Head of caudate nucleus (tissue), 42 donors: ENCODE results near the gene KLC4.
"Not testable (repeated sequence)": the region's sequence is repeated elsewhere in the genome, so short reads cannot be mapped to it uniquely, and the experiment has no call there.

Source experiments
- DNase-seq, 42 donors: peaks; one replicate each; pipeline versions ENCODE4 v3.0.0 to v3.0.0-alpha.2; 2020 to 2021; ENCODE audit warnings: mixed read lengths in 7 of 42
- intact Hi-C: fragments of 100-400 bp; cut with DNase I; formaldehyde crosslinking; loops from one replicate; pipeline ENCODE4 v1.15.0; 2022

KLC4 gene

GRCh38 chr6:43033496-43034189 lies 25.8 kb upstream of the KLC4 start:
- intact Hi-C loops, result no loop called here
- DNase-seq, result no peak

DNA sequence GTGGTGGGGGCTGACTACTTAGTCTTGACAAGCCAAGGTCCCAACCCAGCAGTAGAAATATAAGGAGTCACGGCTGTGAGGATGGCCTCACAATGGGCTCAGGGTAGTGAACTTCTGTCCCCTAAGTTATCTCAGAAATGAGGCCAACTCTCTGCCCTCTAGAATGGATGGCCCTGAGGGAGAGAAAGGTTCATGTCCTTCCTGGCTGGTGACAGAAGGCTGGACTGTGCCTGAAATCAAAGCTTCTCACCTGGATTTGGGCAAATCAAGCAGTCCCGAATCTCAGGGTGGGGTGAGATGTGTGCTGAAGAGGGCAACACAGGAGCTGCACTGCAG lies 25.3 kb upstream of the KLC4 start:
- DNase-seq, result no peak
- intact Hi-C loops, result no loop called here

DNA sequence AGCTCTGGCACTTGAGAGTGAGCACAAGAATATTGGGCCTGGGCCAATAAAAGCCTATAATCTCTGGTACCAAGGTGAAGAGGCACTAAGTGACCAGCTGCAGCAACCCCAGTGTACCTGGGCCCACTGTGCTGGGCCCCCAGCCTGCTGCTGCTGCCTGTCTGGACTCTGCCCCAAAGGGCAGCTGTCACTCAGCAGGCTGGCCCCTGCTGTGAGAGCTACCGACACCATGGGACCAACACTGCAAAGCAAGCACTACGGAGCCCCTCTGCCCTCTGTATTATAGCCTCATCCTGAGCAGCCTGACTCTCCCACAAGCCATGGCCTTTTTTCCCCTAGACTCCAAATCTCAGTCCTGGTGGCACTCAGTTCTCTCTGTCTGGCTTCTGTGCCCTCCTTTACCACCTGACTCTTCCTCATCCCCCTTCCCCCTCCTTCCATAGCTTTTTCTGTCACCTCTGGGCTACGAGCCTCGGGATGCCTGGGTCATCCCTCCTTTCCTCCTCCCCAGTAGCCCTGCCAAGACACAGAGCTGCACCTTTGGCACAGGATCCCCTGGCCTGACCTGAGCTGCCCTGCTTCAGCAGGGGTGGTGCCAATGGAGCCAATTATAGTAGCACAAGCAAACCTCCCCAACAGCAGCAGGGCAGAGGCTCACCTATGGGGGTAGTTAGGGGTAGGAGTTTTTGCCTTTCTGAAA lies 23.8 kb upstream of the KLC4 start:
- intact Hi-C loops, result no loop called here
- no peak for DNase-seq

GRCh38 chr6:43036712-43037111 lies 22.7 kb upstream of the KLC4 start:
- intact Hi-C loops, result no loop called here
- peak in 22 of 42 donors; percentile 14 to 76 (median 48) for DNase-seq

DNA sequence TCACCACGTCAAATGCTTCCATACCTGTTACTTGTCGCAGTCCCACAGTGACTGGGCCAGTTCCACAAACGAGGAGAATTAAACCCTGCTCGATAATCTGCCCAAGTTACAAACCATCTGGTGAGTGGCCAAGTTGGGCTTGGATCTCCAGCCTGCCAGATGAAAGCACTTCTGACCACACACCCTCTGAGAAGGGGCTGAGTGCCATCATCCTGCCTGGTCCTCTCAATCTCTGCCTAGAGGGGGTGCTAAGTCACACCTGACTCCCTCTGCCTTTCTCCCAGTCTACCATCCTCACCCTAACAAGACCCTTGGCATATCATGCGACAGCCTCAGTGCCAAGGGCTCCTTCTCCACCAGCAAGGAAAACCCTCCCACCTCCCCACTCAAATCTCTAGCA lies 22.2 kb upstream of the KLC4 start:
- intact Hi-C loops, result no loop called here
- no peak for DNase-seq

DNA sequence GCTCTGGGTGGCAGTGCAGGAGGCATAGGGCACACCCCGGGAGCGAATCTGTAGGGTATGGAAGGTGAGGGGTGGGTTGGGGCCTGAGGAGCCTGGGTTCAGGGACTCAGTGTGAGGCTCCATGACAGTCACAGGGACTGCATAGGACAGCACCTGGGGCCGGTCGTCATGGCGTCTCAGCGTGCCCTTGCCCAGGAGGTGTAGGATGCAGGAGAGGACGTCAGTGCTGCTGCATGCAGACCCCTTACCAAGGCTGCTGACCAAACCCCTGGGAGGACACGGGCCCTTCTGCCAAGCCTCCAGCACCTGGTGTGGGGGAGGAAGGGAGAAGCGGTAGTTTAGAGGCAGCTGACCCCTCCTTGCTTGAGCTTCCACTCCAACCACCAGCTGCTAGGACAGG lies 21.7 kb upstream of the KLC4 start:
- intact Hi-C loops, result no loop called here
- DNase-seq, result no peak

GRCh38 chr6:43038727-43039126 lies 20.7 kb upstream of the KLC4 start:
- DNase-seq, result no peak
- intact Hi-C loops, result no loop called here

- intact Hi-C loops, result no loop called here
These were observed 18.7 kb upstream of the KLC4 start for GRCh38 chr6:43040542-43041257.

DNA sequence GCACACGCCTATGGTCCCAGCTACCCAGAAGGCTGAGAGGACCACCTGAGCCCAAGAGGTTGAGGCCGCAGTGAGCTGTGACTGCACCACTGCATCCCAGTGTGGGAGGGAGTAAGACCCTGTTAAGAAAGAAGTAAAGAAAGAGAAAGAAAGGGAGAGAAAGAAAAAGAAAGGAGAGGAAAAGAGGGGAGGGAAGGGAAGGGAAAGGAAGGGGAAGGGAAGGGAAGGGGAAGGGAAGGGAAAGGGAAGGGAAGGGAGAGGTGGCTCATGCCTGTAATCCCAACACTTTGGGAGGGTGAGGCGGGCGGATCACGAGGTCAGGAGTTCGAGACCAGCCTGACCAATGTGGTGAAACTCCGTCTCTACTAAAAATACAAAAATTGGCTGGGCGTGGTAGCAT lies 18.0 kb upstream of the KLC4 start:
- DNase-seq, intact Hi-C loops: not testable (repeated sequence)

More at GRCh38 chr6:43040542-43041257, 18.7 kb upstream of the KLC4 start:
- no peak for DNase-seq

DNA sequence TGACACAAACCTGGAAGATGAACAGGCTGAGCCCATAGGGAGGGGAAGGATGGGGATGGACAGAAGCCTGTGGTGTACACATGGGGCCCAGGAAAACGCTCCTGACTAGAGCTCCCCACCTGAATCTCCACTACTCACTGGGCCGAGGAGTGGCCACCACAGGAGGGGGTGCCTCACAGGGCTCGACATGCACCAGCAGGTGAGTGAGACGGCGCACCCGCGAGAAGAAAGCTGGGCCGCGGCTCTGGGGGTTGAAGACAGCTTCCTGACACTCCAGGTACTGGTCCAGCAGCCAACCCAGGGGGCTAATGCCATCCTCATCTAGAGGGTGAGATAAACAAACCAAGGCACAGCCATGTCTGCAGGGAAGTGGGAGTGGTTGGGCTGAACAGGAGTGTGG lies 16.1 kb upstream of the KLC4 start:
- intact Hi-C loops, result no loop called here
- DNase-seq, result no peak

DNA sequence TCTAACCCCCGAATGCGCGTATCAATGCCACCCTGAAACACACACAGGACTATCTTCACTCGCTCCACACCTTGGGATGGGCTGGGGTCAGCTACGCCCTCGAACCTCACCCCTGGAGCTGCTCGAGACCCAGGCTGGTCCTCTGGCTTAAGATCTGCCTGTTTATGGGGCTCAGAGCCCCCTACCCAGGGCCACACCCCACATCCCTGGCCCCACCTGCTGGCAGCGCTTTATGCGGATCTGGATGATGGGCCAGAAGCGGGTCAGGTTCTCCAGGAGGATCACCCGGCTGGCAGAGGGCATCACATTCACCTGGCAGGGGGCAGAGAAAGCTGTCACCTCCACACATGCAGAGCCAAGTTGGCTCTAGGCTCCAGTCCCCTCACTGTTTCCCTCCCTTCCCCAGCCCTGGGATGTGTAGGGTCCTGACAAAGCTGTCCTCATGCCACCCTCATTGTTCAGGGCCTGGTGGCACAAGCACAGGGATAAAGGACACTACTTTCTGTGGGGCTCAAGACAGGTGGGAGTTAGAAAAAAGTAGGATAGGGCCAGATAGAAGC lies 14.0 kb upstream of the KLC4 start:
- DNase-seq, result no peak
- intact Hi-C loops, result no loop called here

DNA sequence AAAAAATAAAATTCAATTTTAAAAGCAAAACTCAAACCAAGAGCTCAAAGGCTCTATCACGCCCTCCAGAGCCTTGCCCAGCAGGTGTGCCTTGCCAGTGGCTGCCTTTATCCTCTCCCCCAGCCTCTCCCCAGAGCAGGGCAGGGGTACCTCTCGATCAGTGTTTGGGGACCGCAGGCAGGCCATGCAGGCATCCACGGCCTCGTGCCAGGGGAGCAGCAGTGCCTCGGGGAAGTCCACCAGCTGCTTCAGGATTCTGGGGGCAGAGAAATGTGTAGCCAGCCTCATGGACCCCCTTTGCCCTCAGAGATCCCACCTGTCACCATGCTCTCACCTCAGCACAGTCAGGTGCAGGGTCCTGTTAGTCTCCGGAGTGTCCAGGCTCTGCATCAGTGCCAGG lies 11.4 kb upstream of the KLC4 start:
- no peak for DNase-seq
- intact Hi-C loops, result no loop called here

GRCh38 chr6:43050981-43051380 lies 8.4 kb upstream of the KLC4 start:
- intact Hi-C loops, result no loop called here
- no peak for DNase-seq

- DNase-seq, result no peak
- intact Hi-C loops, result no loop called here
These were observed 7.1 kb upstream of the KLC4 start for GRCh38 chr6:43052225-43052841.

DNA sequence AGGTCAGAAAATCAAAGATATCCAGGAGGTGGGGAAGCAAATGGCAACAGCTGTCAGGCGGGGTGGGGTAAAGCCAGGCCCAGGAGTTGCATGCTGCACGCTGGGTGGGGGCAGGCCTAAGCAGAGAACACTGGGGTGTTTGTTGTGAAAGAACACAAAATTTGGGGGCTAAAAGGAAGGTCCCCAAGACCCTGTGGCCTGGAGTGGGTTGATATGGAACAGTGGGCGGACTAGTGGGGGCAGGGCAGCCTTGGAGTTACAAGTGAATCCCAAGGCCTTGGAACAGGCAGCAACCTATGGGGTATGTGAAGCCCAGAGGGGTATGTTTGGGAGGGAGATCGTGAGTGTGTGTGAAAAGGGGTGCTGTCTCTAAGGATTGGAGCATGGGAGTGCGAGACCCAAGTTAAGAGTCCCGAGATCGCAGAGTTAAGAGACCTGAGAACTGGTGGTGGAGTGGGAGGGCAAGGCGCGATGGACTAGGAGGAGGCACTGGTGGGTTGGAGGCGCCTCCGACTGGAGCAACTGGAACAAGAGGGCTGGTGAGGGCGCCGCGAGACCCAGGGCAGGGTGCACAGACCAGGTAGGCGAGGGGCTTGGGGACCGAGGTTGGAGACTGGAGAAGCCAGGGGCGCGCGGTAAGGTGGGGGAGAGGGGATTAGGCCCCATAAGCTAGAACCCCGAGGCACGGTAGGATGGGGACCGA lies 6.4 kb upstream of the KLC4 start:
- DNase-seq, result peak in 25 of 42 donors; percentile 8 to 55 (median 30)
- intact Hi-C loops, result no loop called here

DNA sequence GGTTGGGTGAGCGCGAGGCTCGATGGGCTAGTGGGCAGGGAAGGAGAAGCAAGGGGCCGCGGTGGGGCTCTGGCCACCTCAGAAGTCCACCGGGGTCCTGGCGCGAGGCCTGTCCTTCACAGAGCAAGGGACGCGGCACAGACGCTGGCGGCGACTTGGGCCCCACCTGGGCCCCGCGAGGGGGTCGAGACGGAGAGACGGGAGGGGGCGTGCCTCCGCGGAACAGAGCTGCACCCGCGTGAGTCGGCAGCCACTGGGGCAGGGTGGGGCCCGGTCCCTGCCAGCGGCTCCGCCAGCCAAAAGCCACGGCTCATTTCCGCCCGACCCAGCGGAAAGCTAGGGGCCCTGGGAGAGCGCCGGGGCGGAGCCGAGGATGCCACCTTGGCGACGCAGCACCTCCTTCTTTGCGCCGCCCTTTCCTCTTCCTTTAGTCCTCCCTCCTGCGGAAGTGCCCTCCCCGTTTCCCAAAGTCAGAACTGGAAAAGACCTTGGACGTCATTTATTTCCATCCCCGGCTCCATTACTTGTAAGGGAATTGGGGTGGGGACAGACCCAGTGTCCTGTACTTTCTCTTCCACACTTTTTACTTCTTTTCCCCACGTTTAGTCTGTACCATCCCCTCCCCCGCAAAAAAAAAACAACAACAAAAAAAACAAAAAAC lies 5.8 kb upstream of the KLC4 start, which contains the start of gene CUL7:
Gene CUL7 (minus strand): TSS at position 307 of the 661 bp plus-strand sequence. CDS start 1,063 bp downstream, outside the sequence.
- intact Hi-C loops, result no loop called here

DNA sequence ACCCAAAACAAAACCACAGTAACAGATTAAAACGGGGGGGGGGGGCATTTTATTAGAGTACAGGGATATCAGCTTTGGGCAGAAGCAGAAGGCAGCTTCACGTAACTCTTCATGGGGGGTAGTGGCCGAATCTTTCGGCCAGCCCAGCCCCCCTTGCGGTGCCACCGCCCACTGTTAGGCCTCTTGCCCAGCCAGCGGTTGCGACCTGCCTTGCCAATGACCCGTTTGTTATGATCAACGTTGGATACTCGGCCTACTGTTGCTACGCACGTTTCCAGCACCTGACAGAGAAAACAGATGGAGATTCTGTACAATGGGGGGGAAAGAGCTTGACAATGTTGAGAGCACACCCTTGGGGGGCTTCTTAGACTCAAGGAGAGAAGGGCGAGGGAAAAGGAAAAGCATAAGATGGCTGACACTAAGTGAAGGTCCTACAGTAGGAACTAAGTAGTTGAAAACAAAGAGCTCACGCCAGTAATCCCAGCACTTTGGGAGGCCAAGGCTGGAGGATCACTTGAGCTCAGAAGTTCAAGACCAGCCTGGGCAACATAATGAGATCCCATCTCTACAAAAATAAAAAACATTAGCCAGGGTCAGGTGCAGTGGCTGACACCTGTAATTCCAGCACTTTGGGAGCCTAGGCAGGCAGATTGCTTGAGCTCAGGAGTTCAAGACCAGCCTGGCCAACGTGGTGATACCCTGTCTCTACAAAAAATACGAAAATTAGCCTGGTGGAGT lies 5.1 kb upstream of the KLC4 start:
- intact Hi-C loops, result no loop called here
- DNase-seq, result no peak

More for the DNA sequence above, 5.8 kb upstream of the KLC4 start, which contains the start of gene CUL7:
- DNase-seq, result peak; percentile 64 to 95 (median 86)

DNA sequence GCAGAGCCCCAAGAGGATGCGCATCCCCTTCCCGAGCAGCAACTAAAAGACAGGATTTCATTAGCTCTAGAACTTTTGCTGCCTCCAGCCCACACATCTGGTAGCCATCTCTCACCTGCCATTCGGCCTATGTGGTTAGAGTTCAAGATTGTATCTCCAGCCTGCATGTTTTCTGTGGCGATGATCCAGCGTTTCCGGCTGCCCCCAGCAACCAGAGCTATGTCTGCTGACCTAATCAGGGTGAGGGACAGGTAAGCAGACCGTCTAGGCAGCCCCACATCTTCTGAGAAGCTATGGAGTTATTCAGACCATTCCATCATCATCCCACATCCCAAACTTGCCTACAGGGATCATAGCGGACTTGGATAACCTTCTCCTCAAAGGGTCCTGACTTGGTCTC lies 3.5 kb upstream of the KLC4 start:
- DNase-seq, result no peak
- intact Hi-C loops, result loop anchor here (5.0 kb wide), 1 partner anchor 126 kb away; the partner anchor contains the start of gene CUL9
